Liver (tissue), 3 donors: Measurements from ENCODE around the gene SYT15B.
"Not testable (repeated sequence)": the region's sequence is repeated elsewhere in the genome, so short reads cannot be mapped to it uniquely, and the experiment has no call there.

Experiments used
- CTCF ChIP-seq: fragments of 150-350 bp; IDR thresholded peaks from 2 replicates; pipeline ENCODE4 v1.5.1; 2017; ENCODE audit warnings: improper control_type of control experiment, low read depth, low read length; ENCODE audit not compliant: missing input control
- FOXA1 ChIP-seq: IDR thresholded peaks from 2 replicates; pipeline ENCODE4 v1.6.1; 2016; ENCODE audit warnings: antibody characterized with exemption
- JUND ChIP-seq, 2 donors: IDR thresholded peaks; 2 replicates each; pipeline ENCODE4 v1.6.1; 2016; ENCODE audit warnings: antibody characterized with exemption in 2 of 2
- MAX ChIP-seq: IDR thresholded peaks from 2 replicates; pipeline ENCODE4 v1.6.1; 2016; ENCODE audit warnings: antibody characterized with exemption
- RAD21 ChIP-seq, 2 donors: IDR thresholded peaks; 2 replicates each; pipeline ENCODE4 v1.6.1; 2016; ENCODE audit warnings: antibody characterized with exemption in 2 of 2, mild to moderate bottlenecking in 2 of 2
- SP1 ChIP-seq: IDR thresholded peaks from 2 replicates; pipeline ENCODE4 v1.6.1; 2018; ENCODE audit warnings: antibody characterized with exemption, mild to moderate bottlenecking
- TAF1 ChIP-seq: conservative IDR thresholded peaks from 2 replicates; pipeline ENCODE4 v1.6.1; 2016; ENCODE audit warnings: antibody characterized with exemption, mild to moderate bottlenecking
- YY1 ChIP-seq: IDR thresholded peaks from 2 replicates; pipeline ENCODE4 v1.6.1; 2016; ENCODE audit warnings: antibody characterized with exemption, mild to moderate bottlenecking
- ZBTB33 ChIP-seq: IDR thresholded peaks from 2 replicates; pipeline ENCODE4 v1.6.1; 2016; ENCODE audit warnings: antibody characterized with exemption
- donor health status: healthy.
- donor health status: healthy.

- not testable (repeated sequence) for TF ChIP-seq RAD21 (IDR thresholded peaks at IDR 0.05); CTCF; FOXA1; SP1; MAX; ZBTB33; YY1; TAF1; JUND (IDR thresholded peaks at IDR 0.05)
Observed at GRCh38 chr10:47779590-47779989, 16.2 kb upstream of the SYT15B start.
